ENCODE data around the gene MAP3K13.

DNA sequence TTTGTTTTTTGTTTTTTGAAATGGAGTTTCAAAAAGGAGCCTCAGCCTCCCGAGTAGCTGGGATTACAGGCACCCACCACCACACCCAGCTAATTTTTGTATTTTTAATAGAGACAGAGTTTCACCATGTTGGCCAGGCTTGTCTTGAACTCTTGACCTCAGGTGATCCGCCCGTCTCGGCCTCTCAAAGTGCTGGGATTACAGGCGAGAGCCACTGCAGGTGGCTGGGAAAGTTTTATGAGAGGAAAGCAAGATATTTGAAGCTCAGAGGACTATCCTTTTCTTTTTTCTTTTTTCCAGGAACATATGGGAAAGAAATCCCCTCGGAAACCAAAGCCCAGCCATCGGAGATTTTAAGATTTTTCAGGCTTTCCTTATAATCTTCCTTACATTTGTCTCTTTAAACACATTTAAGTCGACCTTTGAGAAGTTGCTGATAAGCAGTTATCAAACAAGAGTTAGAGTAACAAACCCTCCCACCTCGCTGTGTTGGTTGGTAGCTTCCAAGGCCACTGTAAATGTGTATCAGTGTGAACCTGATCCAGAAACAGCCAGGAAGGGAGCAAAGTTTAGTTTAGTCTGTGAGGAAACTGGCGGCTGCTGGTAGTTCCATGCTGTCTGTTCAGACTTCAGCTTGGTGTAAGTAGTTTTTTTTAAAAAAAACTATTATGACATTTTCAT lies 34.5 kb upstream of the MAP3K13 start:
- TF ChIP-seq, protein P1, sequence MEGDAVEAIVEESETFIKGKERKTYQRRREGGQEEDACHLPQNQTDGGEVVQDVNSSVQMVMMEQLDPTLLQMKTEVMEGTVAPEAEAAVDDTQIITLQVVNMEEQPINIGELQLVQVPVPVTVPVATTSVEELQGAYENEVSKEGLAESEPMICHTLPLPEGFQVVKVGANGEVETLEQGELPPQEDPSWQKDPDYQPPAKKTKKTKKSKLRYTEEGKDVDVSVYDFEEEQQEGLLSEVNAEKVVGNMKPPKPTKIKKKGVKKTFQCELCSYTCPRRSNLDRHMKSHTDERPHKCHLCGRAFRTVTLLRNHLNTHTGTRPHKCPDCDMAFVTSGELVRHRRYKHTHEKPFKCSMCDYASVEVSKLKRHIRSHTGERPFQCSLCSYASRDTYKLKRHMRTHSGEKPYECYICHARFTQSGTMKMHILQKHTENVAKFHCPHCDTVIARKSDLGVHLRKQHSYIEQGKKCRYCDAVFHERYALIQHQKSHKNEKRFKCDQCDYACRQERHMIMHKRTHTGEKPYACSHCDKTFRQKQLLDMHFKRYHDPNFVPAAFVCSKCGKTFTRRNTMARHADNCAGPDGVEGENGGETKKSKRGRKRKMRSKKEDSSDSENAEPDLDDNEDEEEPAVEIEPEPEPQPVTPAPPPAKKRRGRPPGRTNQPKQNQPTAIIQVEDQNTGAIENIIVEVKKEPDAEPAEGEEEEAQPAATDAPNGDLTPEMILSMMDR (IDR thresholded peaks at IDR 0.05; ENCODE audit: insufficient read depth, low read length, poor library complexity, severe bottlenecking) = no peak
- TF ChIP-seq EZH2phosphoT487 (conservative IDR thresholded peaks at IDR 0.05; ENCODE audit: low read length) = no peak
